HG02870 (cell line): Measurements from ENCODE around the gene SORBS2.

Source experiments
- ATAC-seq: cut with Tn5 transposase; IDR thresholded peaks from one replicate; pipeline ENCODE4 v1.9.1; 2021; ENCODE audit warnings: mild to moderate bottlenecking, moderate library complexity; ENCODE audit not compliant: unreplicated experiment

The SORBS2 gene

DNA sequence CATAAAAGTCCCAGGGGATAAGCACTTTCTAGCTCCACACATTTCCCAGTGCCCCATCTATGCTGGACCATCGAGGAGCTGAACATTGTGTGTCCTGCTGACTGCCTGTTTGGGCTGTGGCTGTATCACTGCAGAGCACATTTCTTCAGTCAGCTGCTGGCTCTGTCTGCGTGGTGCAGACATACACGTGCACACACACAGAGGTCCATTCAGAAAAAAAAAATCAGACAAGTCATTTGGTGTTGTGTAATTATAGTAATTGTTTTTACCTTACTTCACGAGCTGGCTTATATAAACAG is 275.6 kb downstream of the SORBS2 start:
- ATAC-seq = no peak

- no peak for ATAC-seq
Measured at GRCh38 chr4:185535612-185536410, 276.2 kb downstream of the SORBS2 start.
